ENCODE data around the gene NTM.

Gene NTM

GRCh38 chr11:132202621-132203020, 832.2 kb downstream of the NTM start:
- DNase-seq, result no peak

DNA sequence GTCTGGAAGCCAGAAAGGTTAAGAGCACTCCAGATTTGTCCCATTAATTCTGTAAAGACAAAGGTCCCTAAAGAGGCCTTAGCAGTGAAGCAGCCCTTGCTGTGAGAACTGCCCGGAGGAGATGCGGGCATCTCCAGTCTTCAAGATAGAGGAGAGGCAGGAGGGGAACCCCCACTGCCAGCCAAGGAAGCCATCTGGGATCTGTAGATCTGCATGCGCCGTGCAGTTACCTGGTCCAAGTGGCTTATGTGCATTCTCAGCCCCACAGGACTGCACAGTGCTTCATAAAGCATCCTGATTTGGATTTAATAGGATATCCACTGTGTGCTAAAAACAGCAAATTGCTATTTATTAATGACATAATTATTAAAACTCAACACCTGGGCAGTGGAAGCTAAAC, 834.6 kb downstream of the NTM start:
- DNase-seq, result no peak

GRCh38 chr11:132205496-132205895, 835.1 kb downstream of the NTM start:
- no peak for DNase-seq

GRCh38 chr11:132206993-132207392, 836.6 kb downstream of the NTM start:
- DNase-seq, result no peak

DNA sequence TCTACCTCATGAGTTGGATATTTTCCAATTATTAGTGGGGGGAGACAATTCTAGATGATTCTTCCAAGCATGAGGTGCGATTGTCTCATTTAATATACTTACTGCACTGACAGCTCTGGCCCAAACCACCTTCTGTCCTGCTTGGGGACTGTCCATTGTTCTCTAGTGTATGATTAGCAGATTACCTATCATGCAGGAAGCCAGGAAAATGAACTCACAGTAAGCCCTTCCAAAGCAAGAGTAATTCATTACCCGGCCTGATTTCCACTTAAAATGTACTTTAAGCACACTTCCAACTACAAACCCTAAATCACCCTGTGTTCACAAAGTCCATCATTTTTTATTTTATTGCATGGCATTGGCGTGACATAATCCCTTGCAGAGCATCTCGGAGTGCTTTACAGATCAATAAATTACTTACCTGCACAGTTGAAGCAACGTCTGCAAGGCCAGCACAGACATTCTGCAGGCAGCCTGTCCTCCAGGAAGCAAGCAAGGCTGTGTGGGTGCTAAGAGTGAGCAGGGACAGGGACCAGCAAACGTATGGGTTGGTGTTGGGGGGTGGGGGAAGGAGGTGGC, 838.2 kb downstream of the NTM start:
- no peak for DNase-seq

GRCh38 chr11:132211479-132211878, 841.1 kb downstream of the NTM start:
- DNase-seq, result no peak

GRCh38 chr11:132217856-132218255, 847.4 kb downstream of the NTM start:
- no peak for DNase-seq

- no peak for DNase-seq
These were observed 850.1 kb downstream of the NTM start for GRCh38 chr11:132220474-132220873.

GRCh38 chr11:132222345-132222744, 851.9 kb downstream of the NTM start:
- no peak for DNase-seq

DNA sequence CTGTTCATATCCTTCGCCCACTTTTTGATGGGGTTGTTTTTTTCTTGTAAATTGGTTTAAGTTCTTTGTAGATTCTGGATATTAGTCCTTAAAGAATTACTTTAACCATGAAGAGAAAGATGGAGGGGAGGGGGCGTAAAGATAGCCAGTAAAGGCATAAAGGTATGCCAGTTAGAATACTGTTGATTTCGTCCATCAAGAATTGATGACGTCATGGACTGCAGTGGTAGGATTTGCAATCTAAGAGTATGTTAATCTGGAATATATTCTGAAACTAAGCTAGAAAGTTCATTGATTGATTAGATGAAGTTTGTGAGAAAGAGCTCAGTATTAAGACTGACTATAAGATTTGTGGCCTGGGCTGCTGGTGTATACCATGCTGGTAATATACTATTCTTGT, 856.1 kb downstream of the NTM start:
- DNase-seq, result no peak

DNA sequence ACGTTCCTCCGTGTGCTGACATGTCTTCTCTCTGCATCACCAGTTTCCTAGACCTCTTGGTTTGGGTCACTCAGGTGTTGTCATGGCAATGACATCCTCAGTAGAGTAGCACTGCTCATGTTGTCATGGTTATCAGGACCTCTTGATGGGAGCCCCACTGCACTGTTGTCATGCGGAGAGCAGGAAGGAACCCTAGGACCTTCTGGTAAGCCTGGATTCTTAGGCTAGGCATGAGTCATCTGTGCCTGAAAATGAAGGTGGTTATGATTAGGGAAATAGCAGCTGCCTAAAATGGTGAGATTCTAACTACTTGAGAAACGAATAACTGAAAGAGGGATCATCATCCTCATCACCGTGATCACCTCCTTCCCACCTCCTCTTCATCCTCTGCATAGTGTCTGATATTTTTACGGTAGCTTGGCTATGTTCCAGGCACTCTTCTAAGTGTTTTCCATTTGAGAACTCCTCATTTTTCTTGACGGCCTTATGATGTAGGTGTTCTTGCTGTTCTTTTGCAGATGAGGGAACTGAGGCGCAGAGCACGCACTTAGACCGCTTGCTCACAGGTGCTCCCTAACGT, 858.4 kb downstream of the NTM start:
- no peak for DNase-seq

GRCh38 chr11:132231656-132232347, 861.4 kb downstream of the NTM start:
- DNase-seq, result no peak

DNA sequence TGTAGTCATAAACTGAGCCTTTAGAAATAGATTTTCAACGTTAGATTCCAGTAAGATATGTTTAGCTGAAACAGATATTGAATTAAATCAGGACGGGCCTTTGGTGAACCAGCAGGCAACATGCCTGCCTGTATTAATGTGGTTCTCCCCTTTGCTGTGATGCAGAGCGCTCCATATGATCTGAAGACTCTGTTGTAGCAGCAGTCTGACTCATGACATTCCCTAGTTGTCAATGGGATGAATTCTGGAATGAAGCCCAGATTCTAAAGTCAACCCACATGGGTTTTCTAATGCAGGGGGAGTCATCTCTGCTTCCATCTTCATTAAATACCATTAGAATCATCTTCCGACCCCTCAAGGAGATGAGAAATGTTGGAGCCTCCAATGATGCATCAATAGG, 864.5 kb downstream of the NTM start:
- no peak for DNase-seq

DNA sequence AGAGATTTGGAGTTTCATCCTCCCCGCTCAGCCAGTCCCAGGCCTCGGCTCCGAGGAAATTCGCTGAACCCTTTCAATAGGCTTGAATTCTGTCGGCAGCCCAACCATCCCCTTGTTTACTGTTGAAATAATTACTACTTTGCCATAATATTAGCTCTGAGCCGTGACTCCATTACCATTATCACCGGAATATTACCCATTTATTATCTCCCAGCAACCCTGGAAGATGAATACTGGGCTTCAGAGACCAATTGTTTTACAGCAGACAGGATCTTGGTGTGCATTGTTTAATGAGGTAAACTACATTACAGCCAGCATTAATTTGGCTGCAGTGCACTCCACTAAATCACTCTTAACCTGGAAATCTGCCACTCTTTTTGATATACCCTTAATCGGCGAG, 867.4 kb downstream of the NTM start:
- no peak for DNase-seq

DNA sequence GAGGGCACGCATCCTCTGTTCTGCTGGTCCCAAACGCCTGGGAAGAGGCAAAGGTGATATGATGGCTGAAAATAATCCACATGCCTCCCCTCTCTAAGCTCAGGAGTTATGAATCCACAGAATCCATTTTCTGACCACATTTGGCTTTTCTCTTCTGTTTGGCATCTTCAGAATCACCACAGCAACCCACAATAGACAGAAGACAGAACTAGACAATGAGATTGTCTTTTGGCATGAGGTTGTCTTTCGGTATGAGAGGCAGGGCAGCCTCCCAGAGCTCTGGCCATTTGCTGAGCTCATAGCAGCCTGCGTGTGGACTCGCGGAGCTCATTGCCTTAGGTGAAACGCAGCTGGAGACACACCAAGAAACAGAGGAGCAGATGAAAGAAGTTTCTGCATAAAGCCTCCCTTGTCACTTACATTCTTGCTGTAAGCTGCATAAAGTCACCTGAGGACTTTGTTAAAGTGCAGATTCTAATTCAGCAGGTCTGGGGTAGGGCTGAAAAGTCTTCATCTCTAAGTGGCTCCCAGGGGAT, 868.0 kb downstream of the NTM start:
- DNase-seq, result no peak

DNA sequence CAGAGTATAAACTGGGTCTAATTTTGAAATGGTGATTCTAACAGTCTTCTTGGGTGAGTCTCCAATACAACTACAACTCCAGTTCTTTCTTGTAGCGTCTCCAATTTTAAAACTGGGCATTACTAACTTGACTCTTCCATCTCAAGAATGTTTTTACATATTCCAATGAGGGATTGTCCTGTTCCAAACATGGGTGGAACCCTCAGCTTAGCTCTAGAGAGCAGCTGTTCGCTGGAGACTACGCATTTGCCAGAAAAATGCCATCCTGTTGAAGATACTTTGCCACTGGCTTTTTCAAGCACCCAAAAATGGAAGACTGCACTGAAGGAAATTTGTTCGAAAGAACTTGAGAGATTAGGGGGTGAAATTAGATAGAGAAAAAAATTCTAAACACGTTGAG, 870.0 kb downstream of the NTM start:
- DNase-seq, result no peak

GRCh38 chr11:132242632-132243031, 872.2 kb downstream of the NTM start:
- no peak for DNase-seq

GRCh38 chr11:132244846-132245245, 874.4 kb downstream of the NTM start:
- no peak for DNase-seq

- no peak for DNase-seq
These were observed 875.3 kb downstream of the NTM start for GRCh38 chr11:132245403-132246385.

GRCh38 chr11:132248580-132248979, 878.2 kb downstream of the NTM start:
- DNase-seq, result no peak

DNA sequence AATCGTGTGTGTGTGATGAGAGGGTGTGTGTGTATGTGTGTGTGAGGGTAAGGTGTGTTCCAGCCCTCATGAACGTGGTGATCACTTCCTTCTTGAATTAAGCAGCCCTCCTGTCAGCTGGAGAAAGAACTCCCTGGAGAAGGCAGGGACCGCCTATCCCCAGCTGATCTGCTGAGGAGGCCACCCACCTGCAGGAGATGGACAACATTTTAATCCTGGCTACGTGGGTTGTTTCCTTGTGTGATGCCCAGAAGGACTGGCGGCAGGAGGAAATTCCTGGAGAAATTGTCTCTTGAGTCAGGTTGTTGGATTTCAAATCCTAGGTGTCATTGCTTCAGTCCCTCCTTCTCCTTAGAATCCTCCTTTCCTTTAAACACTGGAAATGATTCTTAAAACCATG, 878.8 kb downstream of the NTM start:
- no peak for DNase-seq

- DNase-seq, result no peak
These were observed 880.6 kb downstream of the NTM start for GRCh38 chr11:132251061-132251460.

Measured in stimulated activated CD4-positive, alpha-beta T cell treated with anti-CD3 and anti-CD28 coated beads, Interleukin-4, amount 100 ng/mL, for 4 hours (primary cell).